CD14-positive monocyte (primary cell): ENCODE data around the gene AP2M1. TPM values are rescaled to one million over a fixed set of nuclear protein-coding genes. Genes with fewer than 3 reads are reported as not detected.
"Not testable (repeated sequence)": the region's sequence is repeated elsewhere in the genome, so short reads cannot be mapped to it uniquely, and the experiment has no call there.

Experiments used
- DNase-seq, 3 donors: peaks; one replicate each; pipeline ENCODE4 v3.0.0-alpha.2; 2011 to 2022
- H2AFZ ChIP-seq: 2 replicates; pipeline ENCODE4 v1.6.0; 2012; ENCODE audit warnings: mild to moderate bottlenecking, low read depth, low read length, inconsistent platforms; ENCODE audit not compliant: insufficient read depth, poor library complexity, severe bottlenecking
- H3K27ac ChIP-seq, 2 donors: 1 replicate in 1 of 2; 2 replicates in 1 of 2; pipeline ENCODE4 v1.5.1; 2012 to 2013; ENCODE audit warnings: low read length in 2 of 2, control low read depth in 1 of 2, inconsistent platforms in 1 of 2, low read depth in 1 of 2, mild to moderate bottlenecking in 1 of 2
- H3K27me3 ChIP-seq, 2 donors: one replicate each; pipeline versions ENCODE4 v1.6.0 to v1.6.1; 2011 to 2013; ENCODE audit warnings: low read length in 2 of 2; ENCODE audit not compliant: control insufficient read depth in 2 of 2, insufficient read depth in 2 of 2
- H3K36me3 ChIP-seq, 2 donors: replicated peaks in 1 of 2; 1 replicate in 1 of 2; 2 replicates in 1 of 2; pipeline versions ENCODE4 v1.5.1 to v1.6.1; 2012 to 2013; ENCODE audit warnings: low read length in 2 of 2, control low read depth in 1 of 2, inconsistent platforms in 1 of 2, mild to moderate bottlenecking in 1 of 2; ENCODE audit not compliant: insufficient read depth in 2 of 2, control insufficient read depth in 1 of 2
- H3K4me1 ChIP-seq, 2 donors: 1 replicate in 1 of 2; 2 replicates in 1 of 2; pipeline versions ENCODE4 v1.5.1 to v1.6.1; 2012 to 2013; ENCODE audit warnings: low read length in 2 of 2, control low read depth in 1 of 2, inconsistent platforms in 1 of 2, mild to moderate bottlenecking in 1 of 2, moderate library complexity in 1 of 2; ENCODE audit not compliant: insufficient read depth in 2 of 2, control insufficient read depth in 1 of 2
- H3K4me2 ChIP-seq: replicated peaks from 2 replicates; pipeline ENCODE3; 2012; ENCODE audit warnings: low read length, moderate library complexity, mild to moderate bottlenecking; ENCODE audit not compliant: poor library complexity, severe bottlenecking; ENCODE audit errors: extremely low read depth
- H3K4me3 ChIP-seq, 3 experiments: fragments of 200-600 bp in 1 of 3; sonication (generic) in 1 of 3; replicated peaks in 1 of 3; 1 replicate in 2 of 3; 2 replicates in 1 of 3; pipeline ENCODE4 v1.5.1; 2011 to 2013; ENCODE audit warnings: low read length in 3 of 3, mild to moderate bottlenecking in 3 of 3, control low read depth in 2 of 3, low read depth in 2 of 3, inconsistent platforms in 1 of 3, moderate library complexity in 1 of 3
- H3K79me2 ChIP-seq: 2 replicates; pipeline ENCODE4 v1.6.0; 2012; ENCODE audit warnings: mild to moderate bottlenecking, control low read depth, inconsistent platforms, low read length, moderate library complexity; ENCODE audit not compliant: insufficient read depth
- H3K9ac ChIP-seq: 2 replicates; pipeline ENCODE4 v1.6.0; 2017; ENCODE audit warnings: low read length, mild to moderate bottlenecking; ENCODE audit not compliant: insufficient read depth, poor library complexity, severe bottlenecking
- H3K9me3 ChIP-seq, 2 donors: replicated peaks in 1 of 2; 1 replicate in 1 of 2; 2 replicates in 1 of 2; pipeline versions ENCODE4 v1.5.1 to v1.6.1; 2012 to 2013; ENCODE audit warnings: low read length in 2 of 2, control low read depth in 1 of 2; ENCODE audit not compliant: control insufficient read depth in 1 of 2, insufficient read depth in 1 of 2
- H4K20me1 ChIP-seq: 2 replicates; pipeline ENCODE4 v1.6.0; 2012; ENCODE audit warnings: mild to moderate bottlenecking, low read length, control low read depth, moderate library complexity; ENCODE audit not compliant: insufficient read depth
- H3K27ac Mint-ChIP-seq, 7 donors: one replicate each; pipeline ENCODE4 v1.8.0; 2020; ENCODE audit warnings: mild to moderate bottlenecking in 7 of 7, mixed read lengths in 7 of 7, moderate library complexity in 6 of 7, inconsistent platforms in 2 of 7
- H3K27me3 Mint-ChIP-seq, 3 donors: one replicate each; pipeline ENCODE4 v1.8.0; 2021 to 2022; ENCODE audit warnings: low read depth in 3 of 3, mild to moderate bottlenecking in 3 of 3, mixed read lengths in 3 of 3, moderate library complexity in 3 of 3, inconsistent platforms in 1 of 3
- H3K36me3 Mint-ChIP-seq, 2 donors: one replicate each; pipeline ENCODE4 v1.8.0; 2020; ENCODE audit warnings: mixed read lengths in 2 of 2, inconsistent platforms in 1 of 2, mild to moderate bottlenecking in 1 of 2
- H3K4me1 Mint-ChIP-seq: one replicate; pipeline ENCODE4 v1.8.0; 2020; ENCODE audit warnings: mild to moderate bottlenecking, mixed read lengths
- H3K4me3 Mint-ChIP-seq, 2 donors: one replicate each; pipeline ENCODE4 v1.8.0; 2020; ENCODE audit warnings: mild to moderate bottlenecking in 2 of 2, mixed read lengths in 2 of 2, moderate library complexity in 1 of 2
- H3K9me3 Mint-ChIP-seq, 7 donors: one replicate each; pipeline ENCODE4 v1.8.0; 2020 to 2022; ENCODE audit warnings: mixed read lengths in 7 of 7, mild to moderate bottlenecking in 6 of 7, moderate library complexity in 6 of 7, inconsistent platforms in 2 of 7
- WGBS: methylation state at CpG from one replicate; pipeline ENCODE4 v1.1.5; 2013; ENCODE audit warnings: missing lambda C conversion rate; ENCODE audit not compliant: insufficient coverage; 5-methylcytosine and 5-hydroxymethylcytosine counted together
- intact Hi-C, 2 donors: fragments of 100-400 bp; cut with micrococcal nuclease; formaldehyde crosslinking; loops; one replicate each; pipeline versions ENCODE4 v1.15.0 to v1.15.1; 2023
- polyA plus RNA-seq, 3 donors: library from polyadenylated mRNA; depleted of rRNA in 1 of 3; unstranded in 2 of 3; stranded (reverse) in 1 of 3; fragments of 300-500 nt in 2 of 3; fragments of >200 nt in 1 of 3; fragmentation: Illumina TruSeq in 2 of 3; gene quantifications; 1 replicate in 2 of 3; 2 replicates in 1 of 3; pipeline ENCODE4 v1.2.3, GENCODE V29; 2012 to 2021
- TF ChIP-seq, protein P1 (sequence below): fragments of 200-600 bp; IDR thresholded peaks from one replicate; pipeline ENCODE4 v1.8.0; 2022; ENCODE audit warnings: antibody characterized with exemption, mild to moderate bottlenecking

The AP2M1 gene
- polyA plus RNA-seq, 3 donors = 283 to 327 (median 295) TPM

DNA sequence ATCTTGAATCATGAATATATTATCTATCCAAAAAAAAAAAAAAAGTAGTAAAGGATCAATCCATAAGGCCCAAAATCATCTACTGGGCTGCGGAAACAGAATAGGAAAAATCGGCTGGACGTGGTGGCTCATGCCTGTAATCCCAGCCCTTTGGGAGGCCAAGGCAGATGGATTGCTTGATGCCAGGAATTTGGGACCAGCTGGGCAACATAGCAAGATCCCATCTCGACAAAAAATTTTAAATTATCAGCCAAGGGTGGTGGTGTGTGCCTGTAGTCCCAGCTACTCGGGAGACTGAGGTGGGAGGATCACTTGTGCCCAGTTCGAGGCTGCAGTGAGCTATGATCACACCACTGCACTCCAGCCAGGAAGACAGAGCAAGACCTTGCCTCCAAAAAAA is 25.5 kb upstream of the AP2M1 start:
- Histone ChIP-seq H4K20me1 (no peaks in the 10 kb centered on the region), H2AFZ (no peak overlapping the region), H3K4me2 (no peak overlapping the region), H3K4me1 (no peaks in the 10 kb centered on the region), H3K4me3 (no peak overlapping the region), H3K9ac (no peak overlapping the region), H3K27me3 (no peaks in the 10 kb centered on the region), H3K27ac (no peak overlapping the region), H3K79me2 (no peaks in the 10 kb centered on the region), H3K9me3 (no peaks in the 10 kb centered on the region), H3K36me3 (peaks cover 22 to 27% of the 10 kb centered on the region in 2 donors)
- Mint-ChIP-seq H3K27me3 (peaks cover 0 to 4% (median 2%) of the 10 kb centered on the region in 3 donors), H3K4me1 (peaks cover 2% of the 10 kb centered on the region), H3K4me3 (no peak overlapping the region), H3K27ac (no peak overlapping the region), H3K36me3 (peaks cover 22 to 23% of the 10 kb centered on the region in 2 donors), H3K9me3 (no peaks in the 10 kb centered on the region)
- TF ChIP-seq, protein P1, sequence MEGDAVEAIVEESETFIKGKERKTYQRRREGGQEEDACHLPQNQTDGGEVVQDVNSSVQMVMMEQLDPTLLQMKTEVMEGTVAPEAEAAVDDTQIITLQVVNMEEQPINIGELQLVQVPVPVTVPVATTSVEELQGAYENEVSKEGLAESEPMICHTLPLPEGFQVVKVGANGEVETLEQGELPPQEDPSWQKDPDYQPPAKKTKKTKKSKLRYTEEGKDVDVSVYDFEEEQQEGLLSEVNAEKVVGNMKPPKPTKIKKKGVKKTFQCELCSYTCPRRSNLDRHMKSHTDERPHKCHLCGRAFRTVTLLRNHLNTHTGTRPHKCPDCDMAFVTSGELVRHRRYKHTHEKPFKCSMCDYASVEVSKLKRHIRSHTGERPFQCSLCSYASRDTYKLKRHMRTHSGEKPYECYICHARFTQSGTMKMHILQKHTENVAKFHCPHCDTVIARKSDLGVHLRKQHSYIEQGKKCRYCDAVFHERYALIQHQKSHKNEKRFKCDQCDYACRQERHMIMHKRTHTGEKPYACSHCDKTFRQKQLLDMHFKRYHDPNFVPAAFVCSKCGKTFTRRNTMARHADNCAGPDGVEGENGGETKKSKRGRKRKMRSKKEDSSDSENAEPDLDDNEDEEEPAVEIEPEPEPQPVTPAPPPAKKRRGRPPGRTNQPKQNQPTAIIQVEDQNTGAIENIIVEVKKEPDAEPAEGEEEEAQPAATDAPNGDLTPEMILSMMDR = no peak
- WGBS = no CpG with 5 or more reads among the region's 6 CpGs
- DNase-seq = no peak
- intact Hi-C loops = loop anchor here in 1 of 2 donors (10.0 kb wide), 1 partner anchor 254 kb away; no protein-coding TSS in a partner anchor

DNA sequence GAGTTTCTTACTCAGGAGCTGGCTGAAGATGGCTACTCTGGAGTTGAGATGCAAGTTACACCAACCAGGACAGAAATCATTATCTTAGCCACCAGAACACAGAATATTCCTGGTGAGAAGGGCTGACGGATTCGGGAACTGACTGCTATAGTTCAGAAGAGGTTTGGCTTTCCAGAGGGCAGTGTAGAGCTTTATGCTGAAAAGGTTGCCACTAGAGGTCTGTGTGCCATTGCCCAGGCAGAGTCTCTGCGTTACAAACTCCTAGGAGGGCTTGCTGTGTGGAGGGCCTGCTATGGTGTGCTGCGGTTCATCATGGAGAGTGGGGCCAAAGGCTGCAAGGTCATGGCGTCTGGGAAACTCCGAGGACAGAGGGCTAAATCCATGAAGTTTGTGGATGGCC is 24.9 kb upstream of the AP2M1 start:
- not testable (repeated sequence) for H3K4me1 ChIP-seq, H2AFZ ChIP-seq, H3K9me3 ChIP-seq, H3K27ac Mint-ChIP-seq, H3K27me3 ChIP-seq, H3K4me3 Mint-ChIP-seq, H3K9me3 Mint-ChIP-seq, H3K79me2 ChIP-seq, H3K27me3 Mint-ChIP-seq, H3K4me1 Mint-ChIP-seq, H3K4me2 ChIP-seq, H4K20me1 ChIP-seq, H3K9ac ChIP-seq, DNase-seq, H3K4me3 ChIP-seq, H3K27ac ChIP-seq
- H3K36me3 ChIP-seq = peaks cover 16 to 20% of the 10 kb centered on the region in 2 donors
- H3K36me3 Mint-ChIP-seq = peaks cover 16 to 17% of the 10 kb centered on the region in 2 donors
- intact Hi-C loops = loop anchor here in 1 of 2 donors (10.0 kb wide), 1 partner anchor 255 kb away; no protein-coding TSS in a partner anchor
- WGBS = 98% methylated on average over 4 of the region's 6 CpGs
